Neural cell (in vitro differentiated cells): Measurements from ENCODE around the gene MYO15A.

Experiments used
- CTCF ChIP-seq: fragments of 450-650 bp; IDR thresholded peaks from 2 replicates; pipeline ENCODE4 v1.5.1; 2014; ENCODE audit warnings: antibody characterized with exemption, mild to moderate bottlenecking, moderate library complexity; ENCODE audit not compliant: poor library complexity, severe bottlenecking
- EZH2 ChIP-seq: fragments of 200-600, 300-800 bp; shearing (Covaris generic), sonication (generic); IDR thresholded peaks from 2 replicates; pipeline ENCODE4 v1.6.1; 2014; ENCODE audit warnings: antibody characterized with exemption, low read length, borderline replicate concordance, mild to moderate bottlenecking; ENCODE audit not compliant: insufficient read depth, poor library complexity, severe bottlenecking
- POLR2AphosphoS5 ChIP-seq: IDR thresholded peaks from 2 replicates; pipeline ENCODE4 v1.6.1; 2012
- RAD21 ChIP-seq: fragments of 450-650 bp; conservative IDR thresholded peaks from 2 replicates; pipeline ENCODE4 v1.6.1; 2014; ENCODE audit warnings: antibody characterized with exemption, mild to moderate bottlenecking, moderate library complexity
- REST ChIP-seq: IDR thresholded peaks from 2 replicates; pipeline ENCODE4 v1.6.1; 2012; ENCODE audit warnings: borderline replicate concordance
- SMC3 ChIP-seq: fragments of 450-650 bp; conservative IDR thresholded peaks from 2 replicates; pipeline ENCODE4 v1.6.1; 2014; ENCODE audit warnings: antibody characterized with exemption, mild to moderate bottlenecking, moderate library complexity; ENCODE audit not compliant: poor library complexity
- TAF1 ChIP-seq: IDR thresholded peaks from 2 replicates; pipeline ENCODE4 v1.6.1; 2012; ENCODE audit warnings: low read depth

GRCh38 chr17:18119166-18119745 is 10.7 kb downstream of the MYO15A start:
- no peak for TF ChIP-seq CTCF
- TF ChIP-seq EZH2 = no peak
- TF ChIP-seq SMC3 = no peak
- no peak for TF ChIP-seq TAF1
- no peak for TF ChIP-seq POLR2AphosphoS5
- TF ChIP-seq REST = no peak
- TF ChIP-seq RAD21 = no peak
